UCSD-AML1 (cell line): ENCODE measurements around the gene NOTCH4.
"Not testable (repeated sequence)": the region's sequence is repeated elsewhere in the genome, so short reads cannot be mapped to it uniquely, and the experiment has no call there.

ENCODE experiments used
- DNase-seq: peaks from one replicate; lab custom pipeline; 2025; ENCODE audit not compliant: unreplicated experiment; lab: John Stamatoyannopoulos, UW

NOTCH4 gene

GRCh38 chr6:32194825-32195651, 28.8 kb downstream of the NOTCH4 start:
- peak; percentile 56 for DNase-seq

GRCh38 chr6:32194388-32194787, 29.5 kb downstream of the NOTCH4 start:
- no peak for DNase-seq

- not testable (repeated sequence) for DNase-seq
Observed at GRCh38 chr6:32193096-32193495, 30.8 kb downstream of the NOTCH4 start.

GRCh38 chr6:32192608-32193039, 31.2 kb downstream of the NOTCH4 start, which contains the start of gene GPSM3:
GPSM3 (minus strand) TSS chr6:32192643; CDS start chr6:32192513, 130 bp downstream.
- peak; percentile 93 for DNase-seq

- no peak for DNase-seq
Observed at GRCh38 chr6:32191696-32192607, 31.9 kb downstream of the NOTCH4 start.

GRCh38 chr6:32190911-32191677, 32.8 kb downstream of the NOTCH4 start:
- DNase-seq, result no peak

GRCh38 chr6:32190054-32190851, 33.6 kb downstream of the NOTCH4 start, which contains the start of gene PBX2:
PBX2 (minus strand) TSS chr6:32190202; CDS start chr6:32189915, 287 bp downstream.
- DNase-seq, result peak; percentile 90

- DNase-seq, result no peak
Observed at GRCh38 chr6:32189742-32190053, 34.2 kb downstream of the NOTCH4 start.

- DNase-seq, result no peak
Observed at GRCh38 chr6:32189069-32189741, 34.7 kb downstream of the NOTCH4 start.

GRCh38 chr6:32188381-32189068, 35.3 kb downstream of the NOTCH4 start:
- no peak for DNase-seq

GRCh38 chr6:32187725-32188380, 36.0 kb downstream of the NOTCH4 start:
- DNase-seq, result not testable (repeated sequence)

- no peak for DNase-seq
Observed at GRCh38 chr6:32187009-32187709, 36.7 kb downstream of the NOTCH4 start.

GRCh38 chr6:32186151-32186840, 37.6 kb downstream of the NOTCH4 start:
- not testable (repeated sequence) for DNase-seq

- not testable (repeated sequence) for DNase-seq
Observed at GRCh38 chr6:32185681-32186131, 38.2 kb downstream of the NOTCH4 start.

GRCh38 chr6:32184084-32184640, 39.7 kb downstream of the NOTCH4 start, which contains the start of gene AGER:
AGER (minus strand) TSS chr6:32184253; CDS start chr6:32184222, 31 bp downstream.
- no peak for DNase-seq

- no peak for DNase-seq
Observed at GRCh38 chr6:32183483-32184083, 40.3 kb downstream of the NOTCH4 start.
